GM12874 (cell line): Measurements from ENCODE around the gene RNF157.

ENCODE experiments used
- CTCF ChIP-seq: IDR thresholded peaks from 2 replicates; pipeline ENCODE4 v1.5.1; 2011; ENCODE audit warnings: low read depth, mild to moderate bottlenecking, control low read depth, low read length, moderate library complexity; ENCODE audit not compliant: insufficient read depth

Gene RNF157

GRCh38 chr17:76267051-76267576 lies 26.8 kb upstream of the RNF157 start:
- TF ChIP-seq CTCF: no peak

- no peak for TF ChIP-seq CTCF
Observed at GRCh38 chr17:76266244-76266938, 26.1 kb upstream of the RNF157 start.

GRCh38 chr17:76265624-76266243 lies 25.4 kb upstream of the RNF157 start:
- no peak for TF ChIP-seq CTCF

- TF ChIP-seq CTCF: no peak
Observed at GRCh38 chr17:76264755-76265623, 24.7 kb upstream of the RNF157 start, which contains the start of gene UBALD2. Gene UBALD2 (plus strand): TSS chr17:76265348. CDS start chr17:76265506, 158 bp downstream.

GRCh38 chr17:76264425-76264754 lies 24.1 kb upstream of the RNF157 start:
- no peak for TF ChIP-seq CTCF

GRCh38 chr17:76263896-76264295 lies 23.6 kb upstream of the RNF157 start:
- TF ChIP-seq CTCF: no peak
